RWPE1 (cell line): ENCODE measurements around the gene DOK7.

Experiments used
- CTCF ChIA-PET: fragments of 350-600 bp; sonication (Branson Sonifier 250); formaldehyde crosslinking; extraction: SDS; loops from one replicate; lab custom pipeline; 2021; lab: Yijun Ruan, JAX
- POLR2A ChIA-PET: fragments of 400-600 bp; formaldehyde crosslinking; extraction: SDS; loops from one replicate; lab custom pipeline; 2020; ENCODE audit warnings: antibody characterized with exemption; ENCODE audit not compliant: low non-redundant PET; lab: Yijun Ruan, JAX
- DNase-seq: peaks from one replicate; pipeline ENCODE4 v3.0.0; 2012; ENCODE audit warnings: low spot score
- H3K27ac ChIP-seq: fragments of 450-650 bp; 2 replicates; pipeline ENCODE4 v1.5.1; 2017
- CTCF ChIP-seq: fragments of 450-650 bp; conservative IDR thresholded peaks from 2 replicates; pipeline ENCODE4 v1.5.1; 2017; ENCODE audit warnings: low read depth, mild to moderate bottlenecking

The DOK7 gene

GRCh38 chr4:3514221-3514780 is 51.2 kb downstream of the DOK7 start:
- no peak for TF ChIP-seq CTCF
- DNase-seq: no peak
- no peak overlapping the region for H3K27ac ChIP-seq
- CTCF ChIA-PET: interaction anchor here (0.5 to 0.7 kb wide), 2 partner anchors 12 to 35 kb away, joined by 3 read pairs; no protein-coding TSS in a partner anchor
- POLR2A ChIA-PET: no interaction called here

GRCh38 chr4:3514806-3515501 is 51.8 kb downstream of the DOK7 start:
- DNase-seq: no peak
- no peak overlapping the region for H3K27ac ChIP-seq
- ChIA-PET CTCF (interaction anchor here (0.5 to 1.1 kb wide), 3 partner anchors 9 to 36 kb away, joined by 3 read pairs; no protein-coding TSS in a partner anchor), POLR2A (no interaction called here)
- no peak; the same call in 1 of the 2 replicates for TF ChIP-seq CTCF

GRCh38 chr4:3515646-3516045 is 52.5 kb downstream of the DOK7 start:
- no peak overlapping the region for H3K27ac ChIP-seq
- ChIA-PET CTCF (interaction anchor here (1.1 kb wide), 1 partner anchor 9 kb away, joined by 3 read pairs; no protein-coding TSS in a partner anchor), POLR2A (no interaction called here)
- no peak for TF ChIP-seq CTCF
- no peak for DNase-seq

GRCh38 chr4:3516061-3516835 is 53.1 kb downstream of the DOK7 start:
- CTCF ChIA-PET: interaction anchor here (1.1 kb wide), 1 partner anchor 10 kb away, joined by 3 read pairs; no protein-coding TSS in a partner anchor
- DNase-seq: no peak
- no peak for TF ChIP-seq CTCF
- H3K27ac ChIP-seq: no peak overlapping the region
- POLR2A ChIA-PET: no interaction called here

GRCh38 chr4:3516836-3517730 is 54.0 kb downstream of the DOK7 start:
- no peak for DNase-seq
- no peak for TF ChIP-seq CTCF
- POLR2A ChIA-PET: no interaction called here
- CTCF ChIA-PET: interaction anchor here (0.6 kb wide), 1 partner anchor 31 kb away, joined by 4 read pairs; no protein-coding TSS in a partner anchor
- H3K27ac ChIP-seq: no peak overlapping the region
